Left ventricle myocardium inferior (tissue), 1 donor: Measurements from ENCODE around the gene FIBCD1. TPM values are rescaled to one million over a fixed set of nuclear protein-coding genes. Genes with fewer than 3 reads are reported as not detected.

Experiments used
- DNase-seq: peaks from one replicate; pipeline ENCODE4 v3.0.0-alpha.2; 2020
- H3K27ac ChIP-seq: fragments of 200-600 bp; replicated peaks from 2 replicates; pipeline ENCODE4 v1.8.0; 2021
- H3K27me3 ChIP-seq: fragments of 200-600 bp; 2 replicates; pipeline ENCODE4 v1.8.0; 2021; ENCODE audit warnings: low read depth
- H3K36me3 ChIP-seq: fragments of 200-600 bp; 2 replicates; pipeline ENCODE4 v1.8.0; 2021
- H3K4me1 ChIP-seq: fragments of 200-600 bp; 2 replicates; pipeline ENCODE4 v1.8.0; 2021
- H3K4me3 ChIP-seq: fragments of 200-600 bp; 2 replicates; pipeline ENCODE4 v1.8.0; 2021; ENCODE audit warnings: mild to moderate bottlenecking, moderate library complexity
- H3K9me3 ChIP-seq: fragments of 200-600 bp; replicated peaks from 2 replicates; pipeline ENCODE4 v1.8.0; 2021
- CTCF ChIP-seq: fragments of 200-600 bp; IDR thresholded peaks from 2 replicates; pipeline ENCODE4 v1.8.0; 2021; ENCODE audit warnings: antibody characterized with exemption, mild to moderate bottlenecking, borderline replicate concordance
- intact Hi-C: fragments of 100-400 bp; cut with micrococcal nuclease; formaldehyde crosslinking; loops from one replicate; pipeline ENCODE4 v1.11.0; 2022
- total RNA-seq: library from RNA; stranded (reverse); fragmentation: NEBNext Ultra II Directional; extraction: Animal tissue kit (Norgen Biotek cat#: 25700); gene quantifications from one replicate; pipeline ENCODE4 v1.2.1, GENCODE V29; 2021
- donor health status: DM: no; HTN: yes; CAD: no; lungs with severe emphysema.

FIBCD1 gene
- total RNA-seq, 1 donor from 2014 or later: 0.58 TPM

GRCh38 chr9:130920762-130921299 lies 18.2 kb downstream of the FIBCD1 start:
- no peak overlapping the region for H3K27ac ChIP-seq
- no peak for DNase-seq
- TF ChIP-seq CTCF: no peak
- peaks cover 4% of the 10 kb centered on the region for H3K4me1 ChIP-seq
- H3K36me3 ChIP-seq: no peaks in the 10 kb centered on the region
- no peak overlapping the region for H3K4me3 ChIP-seq
- intact Hi-C loops: no loop called here
- peaks cover 81% of the 10 kb centered on the region for H3K27me3 ChIP-seq
- no peaks in the 10 kb centered on the region for H3K9me3 ChIP-seq

GRCh38 chr9:130920233-130920632 lies 18.8 kb downstream of the FIBCD1 start:
- TF ChIP-seq CTCF: no peak
- no peak overlapping the region for H3K27ac ChIP-seq
- peaks cover 4% of the 10 kb centered on the region for H3K4me1 ChIP-seq
- no peak overlapping the region for H3K4me3 ChIP-seq
- peaks cover 80% of the 10 kb centered on the region for H3K27me3 ChIP-seq
- no peak for DNase-seq
- H3K36me3 ChIP-seq: no peaks in the 10 kb centered on the region
- intact Hi-C loops: no loop called here
- no peaks in the 10 kb centered on the region for H3K9me3 ChIP-seq

DNA sequence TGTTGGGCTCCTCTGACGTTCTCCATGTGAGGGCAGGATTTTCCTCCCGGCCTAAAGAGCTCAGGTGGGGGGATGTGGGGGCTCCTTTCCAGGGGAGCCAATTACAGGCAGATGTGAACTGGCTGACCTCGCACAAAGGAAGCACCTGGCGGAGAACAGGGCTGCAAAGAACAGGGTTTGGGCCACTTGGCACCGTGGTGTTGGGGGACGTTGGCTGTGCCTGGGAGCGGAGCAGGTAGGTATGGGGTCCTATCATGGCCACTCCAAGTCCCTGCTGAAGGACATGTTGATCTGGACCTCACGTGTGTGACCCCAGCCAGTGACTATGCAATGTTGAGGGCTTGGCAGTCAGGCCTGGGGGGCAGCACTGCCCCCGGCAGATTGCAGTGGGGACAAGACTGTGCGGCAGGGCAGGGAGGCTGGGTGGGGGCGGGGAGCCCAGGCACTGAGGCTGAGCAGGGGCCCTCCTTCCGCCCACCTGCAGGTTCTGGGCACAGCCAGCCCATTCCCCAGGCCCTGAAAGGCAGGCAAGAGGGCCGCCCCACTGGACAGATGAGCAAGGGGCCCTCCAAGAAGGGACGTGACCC lies 19.4 kb downstream of the FIBCD1 start:
- H3K27ac ChIP-seq: no peak overlapping the region
- DNase-seq: no peak
- TF ChIP-seq CTCF: no peak
- intact Hi-C loops: no loop called here
- H3K27me3 ChIP-seq: peaks cover 80% of the 10 kb centered on the region
- no peak overlapping the region for H3K4me3 ChIP-seq
- H3K9me3 ChIP-seq: no peaks in the 10 kb centered on the region
- no peaks in the 10 kb centered on the region for H3K36me3 ChIP-seq
- H3K4me1 ChIP-seq: peaks cover 4% of the 10 kb centered on the region

DNA sequence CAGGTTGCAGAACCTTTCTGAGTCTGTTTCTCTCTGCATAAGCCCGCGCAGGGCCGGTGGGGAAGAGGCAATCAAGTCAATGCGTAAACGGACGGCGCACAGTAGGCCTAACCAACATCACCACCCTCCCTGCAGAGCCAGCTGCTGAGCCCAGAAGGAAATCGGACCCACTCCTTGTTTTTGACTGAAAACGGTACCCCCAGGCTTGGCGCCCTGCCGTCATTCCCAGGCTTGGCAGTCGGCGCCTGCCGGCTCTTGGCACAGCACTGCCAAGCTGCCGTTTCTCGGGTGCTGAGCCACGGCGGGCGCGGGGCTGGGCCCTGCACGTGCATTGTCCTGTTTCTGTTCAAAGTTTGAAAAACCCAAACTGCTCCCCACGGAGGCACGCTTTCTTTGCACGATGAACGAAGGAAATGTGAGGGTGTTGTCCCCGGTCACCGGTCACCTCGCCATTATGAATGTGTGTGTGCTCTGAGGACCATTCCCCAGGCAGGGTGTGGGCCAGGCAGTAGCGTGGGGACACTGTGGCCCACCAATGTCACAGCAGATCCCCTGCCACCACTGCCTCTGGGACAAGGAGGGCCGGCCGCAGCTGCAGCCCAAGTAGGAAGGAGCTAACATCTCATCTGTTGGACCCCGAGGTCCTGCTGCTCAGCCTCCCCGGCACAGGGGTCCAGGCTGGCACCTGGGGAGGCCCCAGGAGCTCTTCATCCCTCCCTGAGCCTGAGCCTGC lies 20.1 kb downstream of the FIBCD1 start:
- H3K27me3 ChIP-seq: peaks cover 80% of the 10 kb centered on the region
- H3K36me3 ChIP-seq: no peaks in the 10 kb centered on the region
- H3K4me1 ChIP-seq: peaks cover 4% of the 10 kb centered on the region
- no peak overlapping the region for H3K4me3 ChIP-seq
- intact Hi-C loops: no loop called here
- TF ChIP-seq CTCF: no peak
- H3K27ac ChIP-seq: no peak overlapping the region
- no peaks in the 10 kb centered on the region for H3K9me3 ChIP-seq
- no peak for DNase-seq

GRCh38 chr9:130918101-130918825 lies 20.8 kb downstream of the FIBCD1 start:
- intact Hi-C loops: no loop called here
- Histone ChIP-seq H3K4me1 (peaks cover 4% of the 10 kb centered on the region), H3K27ac (no peak overlapping the region), H3K9me3 (no peaks in the 10 kb centered on the region), H3K27me3 (peaks cover 80% of the 10 kb centered on the region), H3K36me3 (no peaks in the 10 kb centered on the region), H3K4me3 (no peak overlapping the region)
- DNase-seq: no peak
- no peak for TF ChIP-seq CTCF
